ENCODE results near the gene TUNAR.

TUNAR gene

GRCh38 chr14:95875831-95876760 is 536 bp upstream of the TUNAR start:
- no peak for DNase-seq

GRCh38 chr14:95877633-95878032 is 1.0 kb downstream of the TUNAR start:
- no peak for DNase-seq

GRCh38 chr14:95884377-95884776 is 7.7 kb downstream of the TUNAR start:
- DNase-seq = no peak

- DNase-seq = no peak
Observed at GRCh38 chr14:95885278-95885677, 8.6 kb downstream of the TUNAR start.

- DNase-seq = no peak
Observed at GRCh38 chr14:95885866-95886265, 9.2 kb downstream of the TUNAR start.

GRCh38 chr14:95886366-95887056 is 9.9 kb downstream of the TUNAR start:
- no peak for DNase-seq

- DNase-seq = no peak
Observed at GRCh38 chr14:95887351-95887750, 10.7 kb downstream of the TUNAR start.

GRCh38 chr14:95889236-95889979 is 12.8 kb downstream of the TUNAR start:
- DNase-seq = peak; percentile 45

GRCh38 chr14:95891742-95892141 is 15.1 kb downstream of the TUNAR start:
- no peak for DNase-seq

GRCh38 chr14:95892142-95892541 is 15.5 kb downstream of the TUNAR start:
- no peak for DNase-seq

GRCh38 chr14:95895720-95896119 is 19.1 kb downstream of the TUNAR start:
- no peak for DNase-seq

- DNase-seq = no peak
Observed at GRCh38 chr14:95896498-95897135, 20.0 kb downstream of the TUNAR start.

GRCh38 chr14:95897280-95897679 is 20.6 kb downstream of the TUNAR start:
- DNase-seq = no peak

- DNase-seq = no peak
Observed at GRCh38 chr14:95901054-95901453, 24.4 kb downstream of the TUNAR start.

- no peak for DNase-seq
Observed at GRCh38 chr14:95902273-95902826, 25.7 kb downstream of the TUNAR start.

- DNase-seq = no peak
Observed at GRCh38 chr14:95903165-95903564, 26.5 kb downstream of the TUNAR start.

- no peak for DNase-seq
Observed at GRCh38 chr14:95903616-95904107, 27.0 kb downstream of the TUNAR start.

GRCh38 chr14:95906591-95906990 is 30.0 kb downstream of the TUNAR start:
- DNase-seq = no peak

- DNase-seq = no peak
Observed at GRCh38 chr14:95910628-95911027, 34.0 kb downstream of the TUNAR start.

- DNase-seq = no peak
Observed at GRCh38 chr14:95911456-95911855, 34.8 kb downstream of the TUNAR start.

- DNase-seq = peak; percentile 63
Observed at GRCh38 chr14:95915330-95915729, 38.7 kb downstream of the TUNAR start.

- DNase-seq = peak; percentile 44
Observed at GRCh38 chr14:95918466-95918865, 41.8 kb downstream of the TUNAR start.
